ENCODE results near the gene UCP3. TPM values are rescaled to one million over a fixed set of nuclear protein-coding genes. Genes with fewer than 3 reads are reported as not detected.

The UCP3 gene
- total and polyA plus RNA-seq, 2 of the 8 experiments (the other 6 are each of a cell fraction or from before 2014, with no cell fraction given): 0.85 to 1.3 TPM

DNA sequence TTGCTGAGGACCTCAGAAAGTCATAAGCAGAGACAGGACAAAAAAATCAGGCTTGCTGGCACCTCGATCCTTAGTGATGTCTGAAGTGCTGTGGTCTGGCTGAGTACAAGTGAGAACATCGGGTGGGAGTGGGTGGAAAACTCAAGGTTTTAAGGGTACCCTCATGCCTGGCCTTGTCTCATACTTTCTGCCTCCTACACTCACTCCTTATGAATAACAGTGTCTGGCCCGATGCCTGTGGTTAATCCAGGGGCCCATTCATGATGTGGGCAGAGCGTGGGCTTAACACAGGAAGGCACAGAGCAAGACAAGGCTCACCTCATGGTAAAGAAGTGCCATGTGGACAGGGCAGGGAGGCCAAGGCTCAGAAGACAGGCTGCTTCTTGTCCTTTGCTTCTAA is 11.0 kb upstream of the UCP3 start (continued):
- TF ChIP-seq SRF (IDR thresholded peaks at IDR 0.05; ENCODE audit: low read depth, low read length) (no peak), TEAD4 (IDR thresholded peaks at IDR 0.05; ENCODE audit: low read depth, low read length) (no peak), CEBPB (IDR thresholded peaks at IDR 0.05; ENCODE audit: low read depth, low read length) (no peak), HDAC2 (IDR thresholded peaks at IDR 0.05; ENCODE audit: borderline replicate concordance in 1 of 2, low read depth in 2 of 2, low read length in 2 of 2) (no peak)

Measured in H1 (cell line).